Panc1 (cell line): ENCODE data around the gene CRADD. TPM values are rescaled to one million over a fixed set of nuclear protein-coding genes. Genes with fewer than 3 reads are reported as not detected.

Experiments
- ATAC-seq: fragments of 200-7000 bp; cut with Tn5 transposase; 2 replicates; pipeline ENCODE4 v1.9.1; 2020; ENCODE audit warnings: mild to moderate bottlenecking, moderate library complexity
- BruUV-seq: library from RNA; stranded (reverse); fragments of 400-500 nt; replicated peaks from 2 replicates; lab custom pipeline; 2021; lab: Mats Ljungman, UMichigan
- CTCF ChIA-PET: fragments of 300-600 bp; sonication (Branson Sonifier 250); formaldehyde crosslinking; loops from one replicate; lab custom pipeline; 2022; ENCODE audit warnings: antibody characterized with exemption; lab: Charles Lee
- POLR2A ChIA-PET: fragments of 300-600 bp; sonication (Branson Sonifier 250); formaldehyde crosslinking; loops from one replicate; lab custom pipeline; 2022; ENCODE audit warnings: antibody characterized with exemption; lab: Charles Lee
- DNase-seq: peaks from one replicate; pipeline ENCODE4 v3.0.0-alpha.2; 2010; ENCODE audit warnings: low read depth, low spot score
- H3K27ac ChIP-seq: 2 replicates; pipeline ENCODE4 v1.5.1; 2011; ENCODE audit warnings: mild to moderate bottlenecking, low read length, inconsistent platforms
- H3K27me3 ChIP-seq: fragments of 200-500 bp; sonication (Bioruptor generic); 2 replicates; pipeline ENCODE4 v1.6.0; 2014; ENCODE audit warnings: low read length, inconsistent platforms; ENCODE audit not compliant: control insufficient read depth, insufficient read depth
- H3K36me3 ChIP-seq: fragments of 200-500 bp; sonication (Bioruptor generic); 2 replicates; pipeline ENCODE4 v1.5.1; 2014; ENCODE audit warnings: inconsistent platforms, mild to moderate bottlenecking, low read length, moderate library complexity; ENCODE audit not compliant: control insufficient read depth, insufficient read depth
- H3K4me1 ChIP-seq: 2 replicates; pipeline ENCODE4 v1.5.1; 2011; ENCODE audit warnings: inconsistent platforms, mild to moderate bottlenecking, low read length, moderate library complexity; ENCODE audit not compliant: control insufficient read depth, insufficient read depth
- H3K4me3 ChIP-seq, 2 experiments: 2 replicates each; pipeline ENCODE4 v1.5.1; 2011 to 2012; ENCODE audit warnings: low read depth in 2 of 2, low read length in 2 of 2, mild to moderate bottlenecking in 2 of 2, inconsistent platforms in 1 of 2, moderate library complexity in 1 of 2
- H3K9me3 ChIP-seq: fragments of 200-500 bp; sonication (Bioruptor generic); 2 replicates; pipeline ENCODE4 v1.5.1; 2014; ENCODE audit warnings: low read depth, mild to moderate bottlenecking, inconsistent platforms, low read length, moderate library complexity; ENCODE audit not compliant: control insufficient read depth, insufficient read depth
- CTCF ChIP-seq: fragments of 450-650 bp; IDR thresholded peaks from 2 replicates; pipeline ENCODE4 v1.5.1; 2017; ENCODE audit warnings: mild to moderate bottlenecking
- POLR2AphosphoS5 ChIP-seq: IDR thresholded peaks from 2 replicates; pipeline ENCODE4 v1.6.1; 2012; ENCODE audit warnings: mild to moderate bottlenecking, low read depth, low read length, moderate library complexity
- REST ChIP-seq, 2 experiments: IDR thresholded peaks; 2 replicates each; pipeline ENCODE4 v1.6.1; 2011 to 2012; ENCODE audit warnings: low read depth in 2 of 2, control low read depth in 1 of 2, low read length in 1 of 2, mild to moderate bottlenecking in 1 of 2, moderate library complexity in 1 of 2; ENCODE audit not compliant: insufficient read depth in 1 of 2
- SIN3A ChIP-seq: IDR thresholded peaks from 2 replicates; pipeline ENCODE4 v1.6.1; 2012; ENCODE audit warnings: low read depth, mild to moderate bottlenecking, low read length, moderate library complexity, borderline replicate concordance; ENCODE audit not compliant: insufficient read depth
- TCF7L2 ChIP-seq: IDR thresholded peaks from 2 replicates; pipeline ENCODE4 v1.6.1; 2011; ENCODE audit warnings: mild to moderate bottlenecking, low read depth, low read length, inconsistent platforms
- in situ Hi-C: cut with HindIII; loops from 2 replicates; pipeline ENCODE4 v1.10.0; 2016; ENCODE audit warnings: low sequenced_read_pairs, low pct_unique_long_range_greater_than_20kb
- intact Hi-C: fragments of 100-400 bp; cut with micrococcal nuclease; formaldehyde crosslinking; loops from one replicate; pipeline ENCODE4 v1.10.0; 2022; ENCODE audit not compliant: unreplicated experiment
- total RNA-seq: library from RNA; stranded (reverse); gene quantifications from one replicate; pipeline ENCODE4 v1.2.1, GENCODE V29; 2021; ENCODE audit not compliant: unreplicated experiment

Gene CRADD
- total RNA-seq, 1 experiment from 2014 or later, result 7.0 TPM

GRCh38 chr12:93702707-93703315 lies 25.6 kb downstream of the CRADD start:
- CTCF ChIA-PET, result no interaction called here
- Histone ChIP-seq H3K4me1 (no peaks in the 10 kb centered on the region), H3K9me3 (no peaks in the 10 kb centered on the region), H3K27ac (no peak overlapping the region), H3K27me3 (no peaks in the 10 kb centered on the region), H3K36me3 (no peaks in the 10 kb centered on the region), H3K4me3 (no peak overlapping the region)
- DNase-seq (no peak), ATAC-seq (no peak)
- intact Hi-C loops (no loop called here), in situ Hi-C loops (no loop called here)
- TF ChIP-seq REST (IDR thresholded peaks at IDR 0.05; ENCODE audit: insufficient read depth in 1 of 2, low read depth in 2 of 2, low read length in 1 of 2), result no peak
- no peak for TF ChIP-seq TCF7L2
- TF ChIP-seq CTCF, result no peak
- no peak for TF ChIP-seq POLR2AphosphoS5
- no TSS peak for BruUV-seq
- POLR2A ChIA-PET, result no interaction called here

GRCh38 chr12:93704122-93704521 lies 26.9 kb downstream of the CRADD start:
- no peak for TF ChIP-seq SIN3A
- no peak for TF ChIP-seq TCF7L2
- no peak for TF ChIP-seq POLR2AphosphoS5
- TF ChIP-seq REST (IDR thresholded peaks at IDR 0.05; ENCODE audit: insufficient read depth in 1 of 2, low read depth in 2 of 2, low read length in 1 of 2), result no peak
- TF ChIP-seq CTCF, result no peak
- ChIA-PET POLR2A (no interaction called here), CTCF (interaction anchor here (0.6 kb wide), 1 partner anchor 76 kb away, joined by 4 read pairs; no protein-coding TSS in a partner anchor)
- no peak for ATAC-seq
- H3K9me3 ChIP-seq, result no peaks in the 10 kb centered on the region; the same call in 1 of the 2 replicates
- H3K4me1 ChIP-seq, result no peaks in the 10 kb centered on the region
- in situ Hi-C loops (no loop called here), intact Hi-C loops (no loop called here)
- BruUV-seq, result no TSS peak
- no peaks in the 10 kb centered on the region for H3K36me3 ChIP-seq
- no peak overlapping the region for H3K4me3 ChIP-seq
- DNase-seq, result no peak
- H3K27ac ChIP-seq, result no peak overlapping the region
- no peaks in the 10 kb centered on the region for H3K27me3 ChIP-seq
